ENCODE data around the gene KARS1. TPM values are rescaled to one million over a fixed set of nuclear protein-coding genes. Genes with fewer than 3 reads are reported as not detected.
A peak's percentile ranks its signal among the peaks of the same experiment; 100 is the strongest.

Gene KARS1
- total and polyA plus RNA-seq, 9 donors: 55.6 to 189 (median 92.8) TPM

GRCh38 chr16:75647112-75647491 lies 363 bp downstream of the KARS1 start:
- WGBS, 3 donors: 0 to 1% (median 0%) methylated on average over 18 of the region's 18 CpGs
- intact Hi-C loops (cut with DNase I): loop anchor here in 1 of 4 donors (10.0 kb wide), 1 partner anchor 172 kb away; no protein-coding TSS in a partner anchor
- TF ChIP-seq CTCF (IDR thresholded peaks at IDR 0.05): no peak
- no peak for TF ChIP-seq POLR2A (IDR thresholded peaks at IDR 0.05)
- no peak for TF ChIP-seq EP300 (IDR thresholded peaks at IDR 0.05)

GRCh38 chr16:75644240-75645012 lies 3.0 kb downstream of the KARS1 start:
- DNase-seq: no peak
- TF ChIP-seq POLR2A (IDR thresholded peaks at IDR 0.05) (no peak), EP300 (IDR thresholded peaks at IDR 0.05) (no peak), CTCF (IDR thresholded peaks at IDR 0.05) (no peak)
- WGBS, 3 donors: 90 to 93% (median 91%) methylated on average over 7 of the region's 7 CpGs
- intact Hi-C loops (cut with DNase I): loop anchor here in 1 of 4 donors (10.0 kb wide), 1 partner anchor 170 kb away; no protein-coding TSS in a partner anchor
- no peaks in the 10 kb centered on the region for H3K36me3 ChIP-seq
- no peak overlapping the region for H3K4me3 ChIP-seq
- no peaks in the 10 kb centered on the region for H3K27me3 ChIP-seq
- no peak overlapping the region for H3K27ac ChIP-seq
- no peaks in the 10 kb centered on the region for H3K9me3 ChIP-seq
- H3K4me1 ChIP-seq (ENCODE audit: insufficient read depth): peaks cover 8% of the 10 kb centered on the region

More at GRCh38 chr16:75647112-75647491, 363 bp downstream of the KARS1 start:
- no peaks in the 10 kb centered on the region for H3K27me3 ChIP-seq
- peak overlapping the region; percentile 95 for H3K4me3 ChIP-seq
- no peaks in the 10 kb centered on the region for H3K36me3 ChIP-seq
- H3K4me1 ChIP-seq (ENCODE audit: insufficient read depth): peaks cover 14% of the 10 kb centered on the region
- no peaks in the 10 kb centered on the region for H3K9me3 ChIP-seq
- DNase-seq: no peak
- H3K27ac ChIP-seq: peak overlapping the region; percentile 78 to 94

- WGBS, 3 donors: 44 to 55% (median 54%) methylated on average over 6 of the region's 6 CpGs
- Histone ChIP-seq H3K27me3 (no peaks in the 10 kb centered on the region), H3K36me3 (no peaks in the 10 kb centered on the region), H3K27ac (no peak overlapping the region), H3K9me3 (no peaks in the 10 kb centered on the region), H3K4me3 (no peak overlapping the region), H3K4me1 (ENCODE audit: insufficient read depth) (peaks cover 2% of the 10 kb centered on the region)
- intact Hi-C loops (cut with DNase I): loop anchor here in 1 of 4 donors (10.0 kb wide), 1 partner anchor 166 kb away; no protein-coding TSS in a partner anchor
- TF ChIP-seq POLR2A (IDR thresholded peaks at IDR 0.05) (no peak), EP300 (IDR thresholded peaks at IDR 0.05) (no peak), CTCF (IDR thresholded peaks at IDR 0.05) (no peak)
- DNase-seq: no peak
Measured at GRCh38 chr16:75640598-75640997, 6.9 kb downstream of the KARS1 start.

- no peak for DNase-seq
- no peaks in the 10 kb centered on the region for H3K36me3 ChIP-seq
- intact Hi-C loops (cut with DNase I): no loop called here
- no peak overlapping the region for H3K4me3 ChIP-seq
- TF ChIP-seq POLR2A (IDR thresholded peaks at IDR 0.05) (no peak), EP300 (IDR thresholded peaks at IDR 0.05) (no peak), CTCF (IDR thresholded peaks at IDR 0.05) (no peak)
- WGBS, 3 donors: 64 to 84% (median 82%) methylated on average over 3 of the region's 3 CpGs
- H3K9me3 ChIP-seq: no peaks in the 10 kb centered on the region
- no peaks in the 10 kb centered on the region for H3K4me1 ChIP-seq (ENCODE audit: insufficient read depth)
- no peaks in the 10 kb centered on the region for H3K27me3 ChIP-seq
- no peak overlapping the region for H3K27ac ChIP-seq
Measured at GRCh38 chr16:75635036-75635435, 12.4 kb downstream of the KARS1 start.

Measured in ovary (tissue), 9 donors.